Common myeloid progenitor, CD34-positive (primary cell): ENCODE measurements around the gene GABRR1.

ENCODE experiments used
- CTCF ChIA-PET: fragments of 350-600 bp; sonication (Branson Sonifier 250); formaldehyde crosslinking; loops from one replicate; lab custom pipeline; 2021; ENCODE audit warnings: antibody characterized with exemption; lab: Charles Lee
- POLR2A ChIA-PET: fragments of 350-600 bp; sonication (Branson Sonifier 250); formaldehyde crosslinking; loops from one replicate; lab custom pipeline; 2021; ENCODE audit warnings: antibody characterized with exemption; lab: Charles Lee
- DNase-seq, 3 donors: peaks; one replicate each; pipeline versions ENCODE4 v3.0.0 to v3.0.0-alpha.2; 2013
- H3K27ac ChIP-seq, 2 experiments: 1 replicate in 1 of 2; 2 replicates in 1 of 2; pipeline ENCODE4 v1.7.0; 2013; ENCODE audit warnings: inconsistent platforms in 2 of 2, low read length in 2 of 2, mild to moderate bottlenecking in 2 of 2, low read depth in 1 of 2, moderate library complexity in 1 of 2; ENCODE audit not compliant: severe bottlenecking in 2 of 2, insufficient read depth in 1 of 2, poor library complexity in 1 of 2
- H3K27me3 ChIP-seq, 5 experiments: replicated peaks in 2 of 5; 1 replicate in 3 of 5; 2 replicates in 2 of 5; pipeline versions ENCODE4 v1.6.1 to v1.7.0; 2013; ENCODE audit warnings: low read length in 4 of 5, mild to moderate bottlenecking in 2 of 5, moderate library complexity in 2 of 5, inconsistent platforms in 1 of 5; ENCODE audit not compliant: insufficient read depth in 5 of 5, control insufficient read depth in 4 of 5
- H3K36me3 ChIP-seq, 4 experiments: 1 replicate in 2 of 4; 2 replicates in 2 of 4; pipeline versions ENCODE4 v1.6.1 to v1.7.0; 2013; ENCODE audit warnings: low read length in 3 of 4, control low read depth in 1 of 4, mild to moderate bottlenecking in 1 of 4; ENCODE audit not compliant: control insufficient read depth in 4 of 4, insufficient read depth in 4 of 4
- H3K4me1 ChIP-seq, 4 experiments: 1 replicate in 3 of 4; 2 replicates in 1 of 4; pipeline versions ENCODE4 v1.6.1 to v1.7.1; 2013; ENCODE audit warnings: low read length in 3 of 4, mild to moderate bottlenecking in 3 of 4, control low read depth in 1 of 4, inconsistent platforms in 1 of 4, moderate library complexity in 1 of 4; ENCODE audit not compliant: control insufficient read depth in 4 of 4, insufficient read depth in 4 of 4; ENCODE audit errors: control extremely low read depth in 1 of 4
- H3K4me3 ChIP-seq, 7 experiments: 1 replicate in 4 of 7; 2 replicates in 3 of 7; pipeline versions ENCODE4 v1.5.1 to v1.7.0; 2013; ENCODE audit warnings: mild to moderate bottlenecking in 7 of 7, low read length in 6 of 7, moderate library complexity in 6 of 7, inconsistent platforms in 2 of 7, low read depth in 2 of 7, control low read depth in 1 of 7; ENCODE audit not compliant: insufficient read depth in 4 of 7, control insufficient read depth in 1 of 7; ENCODE audit errors: extremely low read depth in 1 of 7
- H3K9me3 ChIP-seq, 5 experiments: 1 replicate in 4 of 5; 2 replicates in 1 of 5; pipeline versions ENCODE4 v1.6.1 to v1.7.1; 2013; ENCODE audit warnings: low read length in 4 of 5, mild to moderate bottlenecking in 2 of 5, inconsistent platforms in 1 of 5, low read depth in 1 of 5, moderate library complexity in 1 of 5; ENCODE audit not compliant: control insufficient read depth in 4 of 5, insufficient read depth in 2 of 5; ENCODE audit errors: control extremely low read depth in 1 of 5
- WGBS: methylation state at CpG from one replicate; pipeline ENCODE4 v1.1.5; 2013; ENCODE audit not compliant: insufficient coverage; 5-methylcytosine and 5-hydroxymethylcytosine counted together

GABRR1 gene

DNA sequence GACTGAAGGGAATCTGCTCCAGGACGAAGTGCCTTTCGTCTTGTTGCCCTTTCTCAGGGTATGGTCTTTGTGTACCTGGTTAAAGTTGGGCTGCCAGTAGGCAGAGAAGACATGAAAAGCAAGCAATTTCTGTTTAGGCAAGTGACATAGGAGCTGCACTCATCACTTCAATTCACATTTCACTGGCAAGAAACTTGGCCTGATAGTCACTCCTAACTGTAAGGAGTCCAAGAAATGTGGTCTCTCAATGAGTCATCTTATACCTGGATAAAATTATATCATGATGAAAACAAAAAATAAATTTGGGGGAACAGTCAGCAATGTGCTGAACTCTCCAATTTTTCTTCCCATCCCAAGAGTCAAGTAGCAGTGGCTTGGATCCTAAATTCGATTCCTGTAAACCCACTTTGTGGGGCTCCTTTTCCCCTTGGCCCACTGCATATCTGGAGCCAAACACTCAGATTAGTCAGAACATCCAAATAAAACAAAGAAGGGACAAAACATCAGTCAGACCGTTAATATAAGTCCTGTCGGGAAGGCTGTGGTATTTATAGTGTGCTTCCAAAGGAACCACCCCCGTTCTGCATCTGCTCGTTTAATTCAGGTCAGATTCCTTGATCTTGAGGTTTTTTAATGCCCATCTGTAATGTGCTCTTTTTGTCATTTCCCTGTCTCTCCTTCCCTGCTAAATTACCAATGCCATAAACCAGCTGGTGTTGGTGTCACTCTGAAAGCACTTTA lies 5.0 kb upstream of the GABRR1 start:
- Histone ChIP-seq H3K36me3 (no peaks in the 10 kb centered on the region), H3K27me3 (peaks cover 0 to 2% (median 0%) of the 10 kb centered on the region in 5 experiments), H3K4me3 (no peak overlapping the region), H3K9me3 (no peaks in the 10 kb centered on the region), H3K27ac (no peak overlapping the region), H3K4me1 (peaks cover 0 to 7% (median 4%) of the 10 kb centered on the region in 4 experiments)
- CTCF ChIA-PET = interaction anchor here (0.7 kb wide), 1 partner anchor 1441 kb away, joined by 3 read pairs; no protein-coding TSS in a partner anchor
- POLR2A ChIA-PET = interaction anchor here (0.6 kb wide), 1 partner anchor 120 kb away, joined by 4 read pairs; no protein-coding TSS in a partner anchor
- WGBS = 91% methylated on average over 7 of the region's 7 CpGs
- DNase-seq = peak in 1 of 3 donors; percentile 10

DNA sequence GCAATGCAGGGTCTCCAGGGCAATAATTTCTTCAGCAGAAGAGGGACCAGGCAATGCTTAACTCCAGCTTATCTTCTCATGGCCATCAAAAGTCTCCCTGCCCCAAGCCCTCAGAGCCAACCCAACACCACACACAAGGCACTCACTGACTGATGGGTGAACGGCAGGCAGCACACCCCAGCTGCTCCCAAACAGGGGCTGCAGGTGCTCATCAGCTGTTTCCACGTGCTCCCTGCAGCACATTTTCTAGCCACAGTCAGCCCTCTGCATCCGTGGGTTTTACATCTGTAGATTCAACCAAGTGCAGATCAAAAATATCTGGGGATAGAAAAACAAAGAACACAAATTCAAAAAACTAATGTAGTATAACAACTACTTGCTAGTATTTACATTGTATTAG lies 4.0 kb upstream of the GABRR1 start:
- Histone ChIP-seq H3K27ac (no peak overlapping the region), H3K36me3 (no peaks in the 10 kb centered on the region), H3K4me3 (no peak overlapping the region), H3K9me3 (no peaks in the 10 kb centered on the region), H3K27me3 (peaks cover 0 to 3% (median 0%) of the 10 kb centered on the region in 5 experiments), H3K4me1 (peaks cover 0 to 9% (median 5%) of the 10 kb centered on the region in 4 experiments)
- WGBS = 83% methylated on average over 1 of the region's 3 CpGs
- ChIA-PET CTCF (no interaction called here), POLR2A (interaction anchor here (0.7 kb wide), 1 partner anchor 62 kb away, joined by 3 read pairs; no protein-coding TSS in a partner anchor)
- DNase-seq = no peak

DNA sequence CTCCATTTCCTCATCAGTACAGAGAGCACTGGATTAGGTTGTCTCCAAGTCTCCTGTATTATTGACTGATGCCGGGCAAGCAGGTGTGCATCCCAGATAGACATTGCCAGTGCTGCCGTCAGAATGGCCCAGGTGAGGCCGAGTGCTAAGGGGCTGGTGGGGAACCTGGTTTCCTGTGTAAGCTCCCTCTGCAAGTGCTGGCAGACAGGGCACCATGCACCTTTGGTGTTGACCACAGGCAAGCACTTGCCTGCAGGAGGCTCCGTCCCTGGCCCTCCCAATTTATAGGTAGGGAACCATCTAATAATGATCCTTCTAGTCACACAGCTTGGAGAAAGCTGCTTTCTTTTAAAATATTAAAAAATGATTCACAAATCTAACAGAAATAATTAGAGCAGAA lies 747 bp downstream of the GABRR1 start:
- no peak overlapping the region for H3K4me3 ChIP-seq
- peaks cover 0 to 2% (median 0%) of the 10 kb centered on the region in 5 experiments for H3K9me3 ChIP-seq
- WGBS = 100% methylated on average over 3 of the region's 4 CpGs
- POLR2A ChIA-PET = no interaction called here
- H3K27me3 ChIP-seq = peaks cover 0 to 3% (median 0%) of the 10 kb centered on the region in 5 experiments
- H3K27ac ChIP-seq = no peak overlapping the region
- H3K36me3 ChIP-seq = no peaks in the 10 kb centered on the region
- CTCF ChIA-PET = interaction anchor here (0.8 to 1.2 kb wide), 3 partner anchors 9 to 156 kb away, joined by 3 read pairs; no protein-coding TSS in a partner anchor
- DNase-seq = no peak
- H3K4me1 ChIP-seq = peaks cover 0 to 14% (median 5%) of the 10 kb centered on the region in 4 experiments

- DNase-seq = no peak
- Histone ChIP-seq H3K36me3 (no peaks in the 10 kb centered on the region), H3K27ac (no peak overlapping the region), H3K4me3 (no peak overlapping the region), H3K9me3 (peaks cover 0 to 2% (median 0%) of the 10 kb centered on the region in 5 experiments), H3K4me1 (peaks cover 0 to 14% (median 5%) of the 10 kb centered on the region in 4 experiments), H3K27me3 (peaks cover 0 to 3% (median 0%) of the 10 kb centered on the region in 5 experiments)
- CTCF ChIA-PET = interaction anchor here (1.1 kb wide), 1 partner anchor 8 kb away, joined by 3 read pairs; no protein-coding TSS in a partner anchor
- POLR2A ChIA-PET = no interaction called here
Observed at GRCh38 chr6:89215391-89215790, 1.8 kb downstream of the GABRR1 start.

DNA sequence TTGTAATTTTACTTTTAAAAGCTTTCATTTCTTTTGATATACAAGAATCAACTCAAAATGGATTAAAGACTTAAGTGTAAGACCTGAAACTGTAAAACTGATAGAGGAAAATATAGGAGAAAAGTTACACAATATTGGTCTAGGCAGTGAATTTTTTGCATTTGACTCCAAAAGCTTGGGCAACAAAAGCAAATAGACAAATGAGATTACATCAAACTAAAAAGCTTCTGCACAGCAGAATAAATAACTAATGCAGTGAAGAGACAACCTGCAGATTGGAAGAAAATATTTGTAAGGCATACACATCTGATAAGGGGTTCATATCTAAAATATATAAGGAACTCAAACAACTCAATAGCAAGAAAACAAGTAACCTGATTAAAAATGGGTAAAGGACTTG lies 3.0 kb downstream of the GABRR1 start:
- POLR2A ChIA-PET = no interaction called here
- Histone ChIP-seq H3K9me3 (peaks cover 0 to 2% (median 0%) of the 10 kb centered on the region in 5 experiments), H3K4me1 (peaks cover 0 to 14% (median 5%) of the 10 kb centered on the region in 4 experiments), H3K36me3 (no peaks in the 10 kb centered on the region), H3K27ac (no peak overlapping the region), H3K4me3 (no peak overlapping the region), H3K27me3 (peaks cover 0 to 3% (median 0%) of the 10 kb centered on the region in 5 experiments)
- CTCF ChIA-PET = no interaction called here
- no peak for DNase-seq

DNA sequence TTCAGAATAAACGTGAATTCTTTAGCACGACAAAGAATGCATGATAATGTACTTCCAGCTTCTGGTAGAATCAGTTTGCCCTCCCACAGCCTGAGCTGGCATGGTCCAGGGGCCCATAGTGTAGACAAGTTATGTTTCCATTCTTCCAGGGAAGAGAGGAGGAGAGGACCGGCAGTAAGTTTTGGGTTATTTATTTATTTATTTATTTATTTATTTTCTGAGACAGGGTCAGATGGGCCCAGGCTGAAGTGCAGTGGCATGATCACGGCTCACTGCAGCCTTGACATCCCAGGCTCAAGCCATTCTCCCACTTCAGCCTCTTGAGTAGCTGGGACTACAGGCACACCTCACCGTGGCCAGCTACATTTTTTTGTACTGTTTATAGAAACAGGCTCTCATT lies 4.7 kb downstream of the GABRR1 start:
- DNase-seq = no peak
- H3K9me3 ChIP-seq = peaks cover 0 to 2% (median 0%) of the 10 kb centered on the region in 5 experiments
- no peak overlapping the region for H3K4me3 ChIP-seq
- CTCF ChIA-PET = no interaction called here
- WGBS = 72% methylated on average over 4 of the region's 5 CpGs
- H3K27ac ChIP-seq = no peak overlapping the region
- H3K4me1 ChIP-seq = peaks cover 0 to 11% (median 3%) of the 10 kb centered on the region in 4 experiments
- POLR2A ChIA-PET = no interaction called here
- H3K36me3 ChIP-seq = no peaks in the 10 kb centered on the region
- peaks cover 0 to 3% (median 0%) of the 10 kb centered on the region in 5 experiments for H3K27me3 ChIP-seq

GRCh38 chr6:89209457-89209856 lies 7.7 kb downstream of the GABRR1 start:
- WGBS = 93% methylated on average over 6 of the region's 6 CpGs
- Histone ChIP-seq H3K36me3 (no peaks in the 10 kb centered on the region), H3K27me3 (no peaks in the 10 kb centered on the region), H3K9me3 (no peaks in the 10 kb centered on the region), H3K27ac (no peak overlapping the region), H3K4me1 (no peaks in the 10 kb centered on the region), H3K4me3 (no peak overlapping the region)
- peak in 1 of 3 donors; percentile 5 for DNase-seq
- CTCF ChIA-PET = interaction anchor here (1.3 kb wide), 2 partner anchors 9 to 29 kb away, joined by 3 to 4 read pairs; no protein-coding TSS in a partner anchor
- POLR2A ChIA-PET = no interaction called here
